Measurements from ENCODE around the gene IER3.

Gene IER3

GRCh38 chr6:30749554-30750378 is 5.4 kb upstream of the IER3 start:
- DNase-seq: no peak

- DNase-seq: no peak
These were observed 4.6 kb upstream of the IER3 start for GRCh38 chr6:30748851-30749540.

GRCh38 chr6:30747902-30748769 is 3.8 kb upstream of the IER3 start:
- DNase-seq: no peak

- DNase-seq: no peak
These were observed 2.9 kb upstream of the IER3 start for GRCh38 chr6:30747300-30747687.

- DNase-seq: no peak
These were observed 971 bp downstream of the IER3 start for GRCh38 chr6:30743099-30744053.

GRCh38 chr6:30742316-30743098 is 1.8 kb downstream of the IER3 start, which contains the start of gene FLOT1:
Gene FLOT1 (minus strand): TSS chr6:30742687. CDS start chr6:30742189, 498 bp downstream.
- DNase-seq: peak; percentile 48 to 95 (median 85)

- DNase-seq: no peak
These were observed 2.5 kb downstream of the IER3 start for GRCh38 chr6:30741789-30742315.

GRCh38 chr6:30741063-30741779 is 3.1 kb downstream of the IER3 start:
- DNase-seq: no peak

- no peak for DNase-seq
These were observed 3.8 kb downstream of the IER3 start for GRCh38 chr6:30740540-30740870.

- DNase-seq: no peak
These were observed 5.8 kb downstream of the IER3 start for GRCh38 chr6:30738532-30738931.

GRCh38 chr6:30735668-30736314 is 8.6 kb downstream of the IER3 start:
- DNase-seq: no peak

GRCh38 chr6:30732237-30732943 is 12.0 kb downstream of the IER3 start:
- DNase-seq: peak in 1 of 51 donors; percentile 21

GRCh38 chr6:30730601-30731435 is 13.5 kb downstream of the IER3 start:
- peak in 27 of 51 donors; percentile 2 to 54 (median 30) for DNase-seq

- DNase-seq: no peak
These were observed 16.3 kb downstream of the IER3 start for GRCh38 chr6:30727920-30728553.

GRCh38 chr6:30726506-30727413 is 17.6 kb downstream of the IER3 start:
- DNase-seq: no peak
